Left forelimb (tissue), 1 donor: ENCODE measurements around the gene MICALL2.

Experiments used
- DNase-seq: peaks from one replicate; pipeline ENCODE4 v3.0.0-alpha.2; 2018; ENCODE audit warnings: low spot score

The MICALL2 gene

DNA sequence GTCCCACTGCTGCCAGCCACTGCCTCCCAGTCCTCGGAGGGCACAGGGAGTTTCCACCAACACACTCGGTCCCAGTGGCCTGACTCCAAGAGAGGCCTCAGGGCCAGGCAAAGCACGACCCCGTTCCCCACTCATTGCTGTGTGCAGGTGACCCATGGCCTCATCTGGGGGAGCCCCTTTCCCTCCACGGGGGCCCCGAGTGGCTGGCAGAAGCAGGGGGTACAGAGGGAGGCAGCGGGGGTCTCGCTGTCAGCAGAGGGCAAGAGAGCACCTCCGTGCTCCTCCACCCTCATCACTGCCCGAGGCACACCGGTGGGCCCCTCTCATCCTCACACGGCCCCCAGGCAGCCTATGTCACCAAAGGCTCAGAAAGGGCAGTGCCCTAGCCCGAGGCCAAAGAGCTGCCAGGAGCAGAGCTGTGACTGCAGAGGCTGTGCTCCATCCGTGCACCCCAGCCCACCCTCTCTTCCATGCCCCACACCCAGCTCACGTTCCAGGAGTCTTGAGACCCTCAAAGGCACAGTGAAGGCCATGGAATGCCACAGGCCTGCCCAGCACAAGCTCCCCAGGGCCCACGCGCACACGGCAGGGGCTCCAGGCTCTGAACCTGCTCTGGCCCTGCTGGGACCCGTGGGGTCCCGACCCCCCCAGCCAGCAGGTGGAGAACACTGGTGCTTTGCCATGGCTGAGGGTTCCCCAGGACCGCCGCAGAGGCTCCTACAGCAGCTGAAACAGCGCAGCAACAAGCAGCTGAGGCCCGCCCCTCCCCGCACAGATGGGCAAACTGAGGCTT lies 25.9 kb downstream of the MICALL2 start:
- no peak for DNase-seq

DNA sequence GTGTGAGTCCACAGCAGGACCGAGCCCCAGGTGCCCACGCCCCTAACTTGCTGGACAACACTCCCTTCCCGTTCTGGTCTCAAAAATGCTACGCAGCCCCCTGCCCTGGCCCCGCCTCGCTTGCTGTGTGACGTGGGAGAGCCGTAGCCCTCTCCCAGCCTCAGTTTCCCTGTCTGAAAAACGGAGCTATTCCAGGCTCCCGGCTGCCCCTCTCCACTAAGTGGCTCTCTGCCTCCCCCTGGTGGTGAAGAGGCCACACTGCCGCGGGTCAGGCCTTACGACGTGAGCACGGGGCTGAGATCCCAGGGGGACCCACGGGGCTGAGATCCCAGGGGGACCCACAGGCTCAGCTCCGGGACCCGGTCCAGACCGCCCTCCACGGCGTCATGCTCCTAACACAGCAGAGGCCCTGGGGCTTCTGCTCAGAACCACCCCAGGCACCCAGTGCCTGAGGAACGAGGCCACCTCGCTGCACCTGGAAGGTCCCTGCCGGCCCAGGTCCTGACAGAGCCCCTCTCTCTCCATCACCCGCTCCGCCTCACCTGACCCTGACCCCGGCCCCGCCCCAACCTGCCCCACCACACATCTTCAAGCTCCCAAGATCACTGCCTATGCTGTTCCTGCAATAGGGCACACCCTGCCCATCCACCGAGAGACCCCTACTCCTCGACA lies 26.7 kb downstream of the MICALL2 start:
- DNase-seq, result peak; percentile 79

DNA sequence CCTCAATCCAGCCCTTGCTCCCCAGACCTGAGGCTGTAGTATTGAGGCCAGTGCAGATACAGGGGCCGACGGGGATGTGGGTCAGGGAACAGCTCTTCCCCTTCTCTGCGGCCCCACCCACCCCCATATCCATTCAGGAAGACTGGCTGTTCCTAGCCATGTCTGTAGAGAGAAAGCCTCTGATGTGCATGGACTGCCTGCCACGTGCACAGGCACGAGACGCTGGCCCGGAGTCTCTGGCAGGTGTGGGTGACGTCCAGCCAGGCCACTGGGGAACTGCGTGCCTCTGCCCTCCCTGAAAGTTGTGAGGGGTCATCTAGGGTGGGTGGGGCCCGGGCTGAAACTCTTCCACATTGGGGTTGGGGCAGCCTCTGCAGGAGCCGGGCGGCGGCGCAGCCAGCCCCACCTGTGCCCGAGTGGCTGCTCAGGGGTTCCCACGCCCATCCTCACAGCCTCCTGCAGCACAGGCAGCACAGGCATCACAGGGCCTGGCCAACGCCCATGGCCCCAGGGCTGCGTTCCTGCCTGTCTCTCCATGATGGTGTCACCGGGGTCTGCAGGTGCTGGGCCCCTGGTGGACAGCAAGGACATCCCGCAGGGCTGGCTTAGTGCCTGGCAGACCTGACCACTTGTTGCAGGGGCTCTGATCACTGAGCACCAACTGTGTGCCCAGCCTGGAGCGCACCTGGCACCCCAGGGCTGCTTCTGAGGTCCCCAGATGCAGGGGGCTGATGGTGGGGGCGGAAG lies 27.5 kb downstream of the MICALL2 start:
- DNase-seq, result no peak

DNA sequence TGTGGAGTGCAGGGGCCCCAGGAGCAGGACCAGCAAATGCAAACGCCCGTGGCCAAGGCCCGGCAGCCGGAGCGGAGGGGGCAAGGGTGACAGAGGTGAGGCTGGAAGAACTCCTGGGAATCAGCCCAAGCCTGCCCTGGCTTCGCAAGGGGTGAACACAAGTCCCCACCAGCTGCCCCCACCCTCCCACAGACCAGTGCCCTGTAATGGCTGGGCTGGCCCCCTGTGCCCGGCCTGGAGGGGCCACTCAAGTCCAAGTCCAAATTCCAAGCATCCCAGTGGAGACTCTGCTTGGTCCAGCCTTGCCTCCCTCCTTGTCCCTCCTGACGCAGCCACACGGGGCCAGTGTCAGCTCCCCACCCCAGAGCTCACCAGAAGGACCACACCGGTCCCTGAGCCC lies 28.0 kb downstream of the MICALL2 start:
- no peak for DNase-seq

DNA sequence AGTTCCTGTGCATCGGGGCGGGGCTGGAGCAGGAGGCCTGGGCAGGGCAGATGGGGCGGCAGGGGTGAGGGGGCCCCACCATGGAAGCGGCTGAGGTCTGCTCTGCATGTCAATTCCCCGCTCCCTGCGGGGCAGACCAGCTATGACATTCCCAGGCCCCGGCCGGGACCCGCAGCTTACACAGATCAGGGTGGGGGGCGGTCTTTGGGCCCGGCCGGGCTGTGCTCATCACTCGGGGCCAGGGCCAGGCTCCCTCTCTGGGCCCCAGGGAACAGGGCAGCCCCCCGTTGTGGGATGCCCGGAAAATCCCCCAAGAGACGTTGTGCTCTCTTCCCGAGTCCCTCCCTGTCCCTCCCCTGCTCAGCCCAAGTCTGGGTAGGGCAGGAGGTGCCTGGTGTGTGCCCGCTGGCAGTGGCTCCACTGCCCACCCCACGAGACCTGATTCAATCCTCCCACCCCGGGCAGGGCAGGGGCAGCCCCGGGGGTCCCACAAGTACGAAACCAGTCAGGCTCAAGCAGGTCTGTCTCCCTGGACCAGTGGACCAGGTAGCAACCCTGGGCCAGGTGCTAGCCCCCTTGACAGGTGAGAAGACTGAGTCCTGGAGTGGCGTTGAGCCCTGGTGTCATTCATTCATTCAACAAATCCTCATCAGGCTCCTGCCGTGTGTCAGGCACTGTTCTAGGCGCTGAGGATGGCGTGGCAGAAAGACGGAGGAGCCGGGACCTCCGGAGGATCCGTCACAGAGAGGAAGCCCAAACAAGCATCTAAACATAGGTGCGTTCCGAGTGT lies 29.0 kb downstream of the MICALL2 start:
- no peak for DNase-seq

DNA sequence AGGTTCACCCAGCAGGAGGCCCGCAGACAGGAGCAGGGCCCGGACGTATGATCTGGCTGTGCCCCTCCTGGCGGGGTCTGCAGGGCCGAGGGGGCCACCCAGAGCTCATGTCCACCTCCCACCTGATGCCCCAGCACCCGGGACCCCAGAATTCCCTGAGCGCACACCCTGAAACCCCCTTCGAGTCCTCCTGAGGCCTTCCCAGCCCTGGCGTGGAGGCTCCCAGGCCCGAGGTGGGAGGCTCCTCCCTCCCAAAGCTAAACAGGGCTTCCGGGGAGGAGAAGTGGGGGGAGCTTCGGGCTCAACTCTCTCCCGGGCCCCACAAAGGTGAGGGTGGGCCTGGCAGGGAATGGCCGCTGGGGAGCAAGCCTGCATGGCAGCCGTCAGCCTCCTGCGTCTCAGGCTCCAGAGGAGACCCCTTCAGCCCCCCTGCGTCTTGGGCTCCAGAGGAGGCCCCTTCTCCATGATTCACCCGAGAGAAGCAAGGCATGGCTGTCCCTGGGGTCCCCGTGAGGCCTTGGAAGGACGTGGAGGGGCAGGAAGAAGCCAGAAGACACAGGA lies 30.2 kb downstream of the MICALL2 start:
- no peak for DNase-seq

DNA sequence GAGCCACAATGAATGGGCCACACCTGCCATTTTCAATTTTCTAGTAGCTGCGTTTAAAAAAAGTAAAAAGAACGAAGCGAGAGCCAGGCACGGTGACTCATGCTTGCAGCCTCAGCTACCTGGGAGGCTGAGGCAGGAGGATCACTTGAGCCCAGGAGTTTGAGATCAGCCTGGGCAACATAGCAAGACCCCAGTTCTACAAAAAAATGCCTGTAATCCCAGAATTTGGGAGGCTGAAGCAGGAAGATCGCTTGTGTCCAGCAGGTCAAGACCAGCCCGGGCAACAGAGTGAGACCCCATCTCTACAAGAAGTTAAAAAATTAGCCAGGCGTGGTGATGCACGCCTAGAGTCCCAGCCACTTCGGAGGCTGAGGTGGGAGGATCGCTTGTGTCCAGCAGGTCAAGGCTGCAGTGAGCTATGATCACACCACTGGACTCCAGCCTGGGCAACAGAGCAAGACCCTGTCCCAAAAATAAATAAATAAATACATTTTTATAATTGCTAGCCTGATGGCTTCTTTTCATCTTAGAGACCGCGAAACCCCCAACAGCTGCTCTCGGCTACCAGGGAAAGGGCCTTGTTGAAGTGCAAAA lies 32.1 kb downstream of the MICALL2 start:
- DNase-seq, result no peak

DNA sequence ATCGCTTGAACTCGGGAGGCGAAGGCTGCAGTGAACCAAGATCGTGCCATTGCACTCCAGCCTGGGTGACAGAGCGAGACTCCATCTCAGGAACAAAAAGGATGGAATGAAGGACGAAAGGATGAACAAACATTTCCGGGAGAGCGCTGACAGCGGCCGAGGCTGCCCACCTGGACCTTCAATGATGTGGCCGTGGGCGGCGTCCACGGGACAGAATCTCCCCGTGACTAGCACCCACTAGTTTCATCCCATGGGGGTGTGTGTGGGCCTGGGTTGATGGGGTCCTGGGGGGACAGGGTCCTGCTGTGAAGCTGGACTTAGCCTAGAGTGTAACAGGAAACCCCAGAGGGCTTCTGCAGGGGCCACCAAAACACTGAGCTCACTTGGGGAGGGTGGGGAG lies 32.8 kb downstream of the MICALL2 start:
- no peak for DNase-seq

DNA sequence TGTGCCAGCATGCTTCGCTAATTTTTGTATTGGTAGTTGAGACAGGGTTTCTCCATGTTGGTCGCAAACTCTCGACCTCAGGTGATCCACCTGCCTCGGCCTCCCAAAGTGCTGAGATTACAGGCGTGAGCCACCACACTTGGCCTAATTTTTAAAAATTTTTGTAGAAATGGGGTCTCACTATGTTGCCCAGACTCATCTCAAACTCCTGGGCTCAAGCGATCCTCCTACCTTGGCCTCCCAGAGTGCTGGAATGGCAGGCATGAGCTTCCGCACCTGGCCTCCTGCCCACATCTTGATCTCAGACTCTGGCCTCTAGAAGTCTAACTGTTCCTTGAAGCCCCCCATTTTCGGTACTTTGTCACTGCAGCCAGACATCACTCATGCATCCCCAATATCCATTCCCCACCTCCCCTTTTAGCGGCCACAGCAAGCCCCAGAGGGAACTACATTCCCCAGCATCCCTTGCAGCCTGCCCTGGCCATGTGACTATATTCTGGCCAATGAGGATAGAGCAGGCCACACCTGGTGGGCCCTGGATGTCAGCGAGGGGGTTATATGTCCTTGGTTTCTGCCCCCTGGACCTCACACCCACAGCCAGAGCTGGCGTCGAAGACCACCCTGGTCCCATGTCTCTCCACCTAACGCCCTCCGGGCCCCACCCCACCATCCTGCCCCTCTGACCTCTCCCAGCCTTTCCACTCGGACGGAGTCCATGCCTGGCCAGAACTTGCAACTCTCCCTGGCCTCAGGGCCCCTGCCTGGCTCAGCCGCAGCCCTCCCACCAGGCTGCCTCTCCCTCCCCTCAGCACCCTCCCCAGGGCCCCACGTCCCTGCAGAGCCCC lies 33.8 kb downstream of the MICALL2 start:
- no peak for DNase-seq

DNA sequence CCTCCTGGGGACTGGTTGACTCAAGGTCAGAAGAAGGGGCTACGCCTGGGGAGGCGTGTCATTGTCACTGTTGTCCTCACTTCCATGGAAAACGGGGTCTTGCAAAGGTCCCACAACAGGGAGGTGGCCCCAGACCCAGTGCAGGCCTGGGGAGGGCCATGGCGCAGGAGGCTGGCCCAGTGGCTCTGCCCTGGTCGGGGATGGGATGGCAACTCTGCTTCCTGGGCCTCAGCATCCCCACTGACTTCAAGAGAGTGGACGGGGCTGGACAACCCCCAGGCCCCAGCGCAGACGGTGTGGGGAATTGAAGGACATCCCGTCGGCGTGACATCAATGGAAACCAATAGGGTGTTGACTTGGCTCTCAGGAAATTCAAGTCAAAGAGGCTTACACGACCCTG lies 35.2 kb downstream of the MICALL2 start:
- no peak for DNase-seq

DNA sequence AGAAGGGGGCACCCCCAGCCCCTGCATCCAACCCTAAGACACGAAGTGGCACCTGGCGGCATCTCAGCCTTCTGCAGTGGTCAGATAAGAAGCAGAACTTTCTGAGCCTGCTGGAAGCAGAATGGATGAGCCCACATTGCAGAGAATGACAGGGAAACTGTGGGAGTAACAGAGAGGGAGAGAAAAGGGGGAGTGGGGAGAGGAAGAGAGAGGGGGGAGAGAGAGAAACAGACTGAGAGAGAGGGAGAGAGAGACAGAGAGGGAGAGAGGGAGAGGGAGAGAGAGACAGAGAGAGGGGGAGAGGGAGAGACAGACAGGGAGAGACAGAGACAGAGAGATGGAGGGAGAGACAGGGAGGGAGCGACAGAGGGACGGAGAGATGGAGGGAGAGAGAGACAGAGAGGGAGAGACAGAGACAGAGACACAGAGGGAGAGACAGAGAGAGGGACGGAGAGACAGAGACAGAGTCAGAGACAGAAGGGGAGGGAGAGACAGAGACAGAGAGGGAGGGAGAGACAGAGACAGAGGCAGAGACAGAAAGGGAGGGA lies 35.9 kb downstream of the MICALL2 start:
- no peak for DNase-seq

DNA sequence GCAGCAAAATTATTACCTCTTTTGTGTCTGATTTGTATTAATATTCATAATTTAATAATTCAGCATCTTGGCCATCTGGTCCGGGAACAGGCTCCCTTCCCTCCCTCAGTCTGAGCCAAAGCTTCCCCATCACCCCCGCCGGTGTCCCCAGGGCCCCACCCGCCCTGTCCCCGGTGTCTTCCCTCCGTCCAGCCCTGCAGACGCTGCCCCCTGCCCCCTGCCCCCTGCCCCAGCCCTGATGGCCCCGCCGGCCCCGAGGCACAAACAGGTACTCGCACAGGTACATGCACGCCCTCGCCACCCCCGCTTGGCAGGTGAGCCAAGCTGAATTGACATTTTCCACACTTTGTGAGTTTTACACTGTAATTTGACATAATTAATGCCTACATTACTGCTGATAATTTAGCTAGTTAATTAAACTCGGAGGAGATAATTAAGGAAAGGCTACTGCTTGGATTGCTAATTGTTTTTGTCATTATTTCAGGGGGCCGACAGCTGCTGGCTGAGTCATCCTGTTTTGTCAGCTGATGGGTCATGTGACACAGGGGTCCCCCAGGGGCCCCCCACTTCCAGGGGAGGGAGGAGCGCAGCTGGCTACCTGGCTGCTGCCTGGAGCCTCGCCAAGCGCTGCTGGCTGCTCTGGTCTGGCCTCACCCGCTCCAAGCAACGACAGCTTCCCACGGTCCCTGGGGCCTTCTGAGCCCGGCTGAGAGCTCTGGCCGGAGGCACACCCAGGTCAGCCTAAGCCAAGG lies 36.6 kb downstream of the MICALL2 start:
- DNase-seq, result no peak

DNA sequence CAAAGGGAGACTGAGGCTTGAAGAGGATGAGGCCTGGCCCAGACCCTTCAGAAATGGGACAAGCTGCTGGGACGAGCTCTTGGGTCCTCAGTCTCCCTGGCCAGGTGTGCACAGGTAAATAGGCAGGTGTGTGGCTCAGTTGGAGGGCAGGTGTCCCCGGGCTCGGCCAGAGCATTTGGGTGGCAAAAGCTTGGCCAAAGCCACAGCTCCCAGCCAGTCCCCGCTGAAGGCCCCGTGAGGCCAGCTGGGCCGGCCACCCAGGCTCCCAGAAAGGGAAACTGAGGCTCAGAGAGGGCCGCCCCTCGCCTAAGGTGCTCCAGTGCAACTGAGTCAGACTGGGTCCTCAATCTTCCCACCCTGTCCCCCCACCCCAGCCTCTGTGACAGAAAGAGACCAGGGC lies 37.3 kb downstream of the MICALL2 start:
- DNase-seq, result no peak

DNA sequence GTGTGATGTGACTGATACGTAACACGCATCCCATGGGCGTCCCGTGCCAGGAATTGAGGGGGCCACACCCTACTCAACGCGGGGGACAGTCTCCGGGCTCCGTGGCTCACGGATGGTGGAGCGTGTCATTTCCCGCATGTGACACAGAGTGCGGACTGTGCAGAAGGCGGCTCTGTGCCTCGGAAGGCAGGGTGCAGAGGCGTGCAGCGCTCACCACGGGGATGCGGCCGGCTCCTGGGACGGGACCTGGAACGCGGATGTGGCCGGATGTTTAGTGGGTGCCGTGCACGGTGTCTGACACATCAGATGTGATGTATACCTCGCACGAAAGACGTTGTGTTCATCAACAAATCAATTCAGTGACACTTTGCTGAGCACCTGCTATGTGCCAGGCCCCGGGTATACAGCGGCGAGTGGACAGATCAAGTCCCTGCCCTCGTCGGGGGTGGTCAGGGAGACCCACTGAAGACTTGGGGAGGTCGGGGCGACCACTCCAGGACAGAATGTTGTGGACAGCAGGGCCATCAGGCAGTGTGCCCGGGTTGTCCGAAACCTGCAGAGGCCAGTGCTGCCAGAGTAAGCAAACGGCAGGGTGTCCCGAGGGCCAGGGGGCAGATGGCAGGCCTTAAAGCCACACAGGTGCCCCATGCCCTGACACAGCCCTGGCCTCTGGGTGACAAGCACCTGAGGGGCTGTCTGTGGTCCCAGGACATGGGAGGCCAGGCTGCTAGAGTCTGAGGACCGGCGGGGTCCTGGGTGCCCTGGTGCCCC lies 38.1 kb downstream of the MICALL2 start:
- no peak for DNase-seq

DNA sequence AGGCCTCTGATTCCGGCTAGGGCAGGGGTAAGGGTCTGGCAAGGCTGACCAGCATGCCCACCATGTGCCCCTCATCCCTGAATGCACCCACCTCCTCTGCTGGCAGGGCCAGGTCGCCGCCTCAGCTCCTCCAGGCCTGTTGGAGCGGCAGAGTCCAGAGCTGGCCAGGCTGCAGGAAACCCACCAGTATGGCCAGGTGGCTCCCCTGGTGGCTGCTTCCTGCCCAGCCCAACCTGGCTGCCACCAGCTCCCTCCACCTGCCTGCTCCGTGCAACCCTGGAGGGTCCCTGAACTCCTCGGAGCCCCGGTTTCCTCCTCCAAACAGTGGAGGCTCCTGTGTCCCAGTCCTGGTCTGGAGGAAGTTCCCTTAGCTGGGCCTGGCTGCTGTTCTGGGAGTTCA lies 39.6 kb downstream of the MICALL2 start:
- DNase-seq, result no peak

DNA sequence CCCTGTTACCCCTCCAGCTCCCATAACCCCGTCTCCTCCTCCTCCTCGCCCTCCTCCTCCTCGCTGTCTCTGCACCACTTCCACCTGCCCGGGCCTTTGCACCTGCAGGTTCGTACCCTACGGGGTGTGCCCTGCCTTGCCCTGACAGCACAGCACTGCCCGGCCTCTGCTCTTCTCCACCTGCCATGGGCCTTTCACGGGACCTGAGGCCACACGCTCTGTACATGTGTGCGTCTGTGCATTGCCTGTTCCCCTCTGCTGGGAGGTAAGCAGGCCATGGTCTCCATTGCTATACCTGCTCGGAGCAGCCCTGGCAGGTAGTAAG lies 40.0 kb downstream of the MICALL2 start:
- DNase-seq, result no peak

DNA sequence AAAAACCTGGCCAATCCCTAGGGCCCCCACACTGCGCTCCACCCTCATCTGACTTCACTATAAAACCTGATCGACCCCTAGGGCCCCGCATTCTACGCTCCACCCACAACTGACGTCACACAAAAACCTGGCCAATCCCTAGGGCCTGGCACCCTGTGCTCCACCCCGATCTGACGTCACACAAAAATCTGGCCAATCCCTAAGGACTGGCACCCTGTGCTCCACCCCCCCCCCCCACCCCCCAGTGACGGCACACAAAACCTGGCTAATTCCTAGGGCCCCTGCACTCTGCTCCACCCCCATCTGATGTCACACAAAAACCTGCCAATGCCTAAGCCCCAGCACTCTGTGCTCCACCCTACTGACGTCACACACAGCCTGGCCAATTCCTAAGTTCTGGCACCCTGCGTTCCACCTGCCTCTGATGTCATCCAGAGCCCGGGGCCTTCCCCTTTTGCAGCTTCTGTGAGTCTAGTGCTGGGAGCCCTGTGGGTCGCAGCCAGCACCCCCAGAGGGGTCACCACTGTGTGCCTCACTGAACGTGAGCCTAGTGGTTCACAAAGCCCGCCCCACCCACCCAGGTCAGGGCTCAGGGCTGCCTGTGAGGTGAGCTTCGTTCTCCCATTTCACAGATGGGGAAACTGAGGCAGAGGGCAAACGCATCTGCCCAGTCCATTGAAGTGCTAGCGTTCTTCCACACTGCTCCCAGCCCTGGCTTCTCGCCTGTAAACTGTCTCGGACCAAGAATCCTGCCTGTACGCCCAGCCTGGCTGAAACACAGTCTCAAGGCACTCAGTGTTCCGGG lies 40.6 kb downstream of the MICALL2 start:
- no peak for DNase-seq

DNA sequence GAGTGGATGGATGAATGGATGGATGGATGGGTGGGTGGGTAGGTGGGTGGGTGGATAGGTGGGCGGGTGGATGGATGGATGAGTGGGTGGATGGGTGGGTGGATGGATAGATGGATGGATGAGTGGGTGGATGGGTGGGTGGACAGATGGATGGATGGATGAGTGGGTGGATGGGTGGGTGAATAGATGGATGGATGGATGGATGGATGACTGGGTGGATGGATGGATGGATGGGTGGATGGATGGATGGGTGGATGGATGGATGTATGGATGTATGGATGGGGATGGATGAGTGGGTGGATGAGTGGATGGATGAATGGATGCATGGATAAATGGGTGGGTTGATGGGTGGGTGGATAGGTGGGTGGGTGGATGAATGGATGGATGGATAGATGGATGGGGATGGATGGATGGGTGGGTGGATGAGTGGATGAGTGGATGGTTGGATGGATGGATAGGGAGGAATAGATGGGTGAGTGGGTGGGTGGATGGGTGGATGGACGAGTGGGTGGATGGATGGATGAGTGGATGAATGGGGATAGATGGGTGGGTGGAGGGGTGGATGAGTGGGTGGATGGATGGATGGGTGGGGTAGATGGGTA lies 43.8 kb downstream of the MICALL2 start:
- no peak for DNase-seq
